GM18858 (cell line): Measurements from ENCODE around the gene ADAMTSL2.

Experiments used
- ATAC-seq: cut with Tn5 transposase; IDR thresholded peaks from one replicate; pipeline ENCODE4 v1.9.1; 2021; ENCODE audit not compliant: unreplicated experiment

Gene ADAMTSL2

GRCh38 chr9:133603135-133603927 lies 68.8 kb downstream of the ADAMTSL2 start:
- no peak for ATAC-seq

GRCh38 chr9:133604214-133604613 lies 69.7 kb downstream of the ADAMTSL2 start:
- ATAC-seq: no peak

- ATAC-seq: no peak
Measured at GRCh38 chr9:133604856-133605255, 70.4 kb downstream of the ADAMTSL2 start.

GRCh38 chr9:133605446-133605845 lies 70.9 kb downstream of the ADAMTSL2 start:
- ATAC-seq: no peak

GRCh38 chr9:133605856-133606707 lies 71.6 kb downstream of the ADAMTSL2 start:
- no peak for ATAC-seq

- ATAC-seq: no peak
Measured at GRCh38 chr9:133606708-133607025, 72.2 kb downstream of the ADAMTSL2 start.

GRCh38 chr9:133607381-133607780 lies 72.9 kb downstream of the ADAMTSL2 start:
- ATAC-seq: no peak

- ATAC-seq: no peak
Measured at GRCh38 chr9:133607976-133608375, 73.5 kb downstream of the ADAMTSL2 start.

- ATAC-seq: no peak
Measured at GRCh38 chr9:133608382-133608781, 73.9 kb downstream of the ADAMTSL2 start.

- no peak for ATAC-seq
Measured at GRCh38 chr9:133608889-133609288, 74.4 kb downstream of the ADAMTSL2 start.

- no peak for ATAC-seq
Measured at GRCh38 chr9:133609311-133610098, 75.0 kb downstream of the ADAMTSL2 start, which contains the start of gene FAM163B. Gene FAM163B (minus strand): TSS chr9:133609389. CDS start chr9:133580223, 29,166 bp downstream.

GRCh38 chr9:133610845-133611244 lies 76.3 kb downstream of the ADAMTSL2 start:
- ATAC-seq: no peak

- ATAC-seq: no peak
Measured at GRCh38 chr9:133612051-133612450, 77.5 kb downstream of the ADAMTSL2 start.

- ATAC-seq: no peak
Measured at GRCh38 chr9:133612816-133613215, 78.3 kb downstream of the ADAMTSL2 start.

- no peak for ATAC-seq
Measured at GRCh38 chr9:133613432-133613831, 78.9 kb downstream of the ADAMTSL2 start.

GRCh38 chr9:133614056-133614455 lies 79.6 kb downstream of the ADAMTSL2 start:
- no peak for ATAC-seq

GRCh38 chr9:133614678-133615077 lies 80.2 kb downstream of the ADAMTSL2 start:
- no peak for ATAC-seq

- no peak for ATAC-seq
Measured at GRCh38 chr9:133615186-133615585, 80.7 kb downstream of the ADAMTSL2 start.

GRCh38 chr9:133615606-133616188 lies 81.2 kb downstream of the ADAMTSL2 start:
- ATAC-seq: no peak

- ATAC-seq: no peak
Measured at GRCh38 chr9:133616643-133617405, 82.3 kb downstream of the ADAMTSL2 start.
